C4-2B (cell line): ENCODE results near the gene MAGEA6.
"Not testable (repeated sequence)": the region's sequence is repeated elsewhere in the genome, so short reads cannot be mapped to it uniquely, and the experiment has no call there.

ENCODE experiments used
- H3K27ac ChIP-seq: fragments of 450-650 bp; 2 replicates; pipeline ENCODE4 v1.5.1; 2017
- CTCF ChIP-seq: fragments of 450-650 bp; conservative IDR thresholded peaks from 2 replicates; pipeline ENCODE4 v1.5.1; 2017; ENCODE audit warnings: mild to moderate bottlenecking
- ZFX ChIP-seq: fragments of 450-650 bp; IDR thresholded peaks from 2 replicates; pipeline ENCODE4 v1.6.1; 2017

MAGEA6 gene

GRCh38 chrX:152769549-152770289 lies at the start of gene MAGEA6:
MAGEA6 (minus strand) TSS chrX:152769689; CDS start chrX:152767650, 2,039 bp downstream.
- not testable (repeated sequence) for H3K27ac ChIP-seq

GRCh38 chrX:152819266-152819665 lies 49.8 kb upstream of the MAGEA6 start:
- H3K27ac ChIP-seq, result no peak overlapping the region

GRCh38 chrX:152818356-152818755 lies 48.9 kb upstream of the MAGEA6 start:
- no peak overlapping the region for H3K27ac ChIP-seq
- TF ChIP-seq CTCF (no peak), ZFX (no peak)

More at GRCh38 chrX:152819266-152819665, 49.8 kb upstream of the MAGEA6 start:
- no peak for TF ChIP-seq CTCF
- TF ChIP-seq ZFX, result no peak

- H3K27ac ChIP-seq, result no peak overlapping the region
- TF ChIP-seq CTCF (peak; percentile 61), ZFX (no peak)
These were observed 47.7 kb upstream of the MAGEA6 start for GRCh38 chrX:152817078-152817764.

- TF ChIP-seq ZFX (no peak), CTCF (no peak)
- no peak overlapping the region for H3K27ac ChIP-seq
These were observed 44.6 kb upstream of the MAGEA6 start for GRCh38 chrX:152814048-152814447.

- TF ChIP-seq ZFX (no peak), CTCF (no peak)
These were observed 43.7 kb upstream of the MAGEA6 start for GRCh38 chrX:152813206-152813605.

GRCh38 chrX:152810403-152810802 lies 40.9 kb upstream of the MAGEA6 start:
- TF ChIP-seq CTCF (no peak), ZFX (no peak)
- no peak overlapping the region for H3K27ac ChIP-seq

More at GRCh38 chrX:152813206-152813605, 43.7 kb upstream of the MAGEA6 start:
- no peak overlapping the region for H3K27ac ChIP-seq
